Ovary (tissue), 9 donors: Measurements from ENCODE around the gene EVL. TPM values are rescaled to one million over a fixed set of nuclear protein-coding genes. Genes with fewer than 3 reads are reported as not detected.

Experiments
- DNase-seq, 5 donors: peaks; one replicate each; pipeline ENCODE4 v3.0.0-alpha.2; 2019 to 2020
- H3K27ac ChIP-seq, 2 donors: fragments of 200-600 bp; one replicate each; pipeline versions ENCODE4 v1.5.1 to v1.8.0; 2019 to 2022
- H3K27me3 ChIP-seq: fragments of 200-600 bp; one replicate; pipeline ENCODE4 v1.8.0; 2022
- H3K36me3 ChIP-seq: fragments of 200-600 bp; sonication (generic); one replicate; pipeline ENCODE4 v1.5.1; 2019
- H3K4me1 ChIP-seq: one replicate; pipeline ENCODE4 v1.8.1; 2013; ENCODE audit warnings: mild to moderate bottlenecking, moderate library complexity; ENCODE audit not compliant: insufficient read depth
- H3K4me3 ChIP-seq: fragments of 200-600 bp; sonication (generic); one replicate; pipeline ENCODE4 v1.5.1; 2017
- H3K9me3 ChIP-seq, 2 donors: fragments of 200-600 bp in 1 of 2; sonication (generic) in 1 of 2; one replicate each; pipeline versions ENCODE4 v1.5.1 to v1.8.1; 2013 to 2019; ENCODE audit warnings: mild to moderate bottlenecking in 1 of 2, moderate library complexity in 1 of 2
- EP300 ChIP-seq: sonication (generic); formaldehyde crosslinking; IDR thresholded peaks from one replicate; pipeline ENCODE4 v1.6.1; 2017; ENCODE audit warnings: antibody characterized with exemption
- POLR2A ChIP-seq: fragments of 450-650 bp; IDR thresholded peaks from one replicate; pipeline ENCODE4 v1.6.1; 2017; ENCODE audit warnings: antibody characterized with exemption, mild to moderate bottlenecking, moderate library complexity
- WGBS, 3 donors: extraction: QIAGEN DNeasy Blood & Tissue Kit in 1 of 3; methylation state at CpG; one replicate each; pipeline versions ENCODE4 v1.1.5 to v1.1.7; 2013 to 2017; 5-methylcytosine and 5-hydroxymethylcytosine counted together
- intact Hi-C, 4 donors: fragments of 100-400 bp; cut with DNase I; formaldehyde crosslinking; loops; one replicate each; pipeline versions ENCODE4 v1.11.0 to v1.15.1; 2022 to 2023
- polyA plus RNA-seq, 2 donors: library from polyadenylated mRNA; stranded (reverse); fragments of 200-250 nt in 1 of 2; fragments of 350-450 nt in 1 of 2; fragmentation: Illumina TruSeq in 1 of 2; extraction: RNeasy Lipid Tissue Mini Kit (QIAGEN cat#74804) in 1 of 2; gene quantifications; one replicate each; pipeline ENCODE4 v1.2.3, GENCODE V29; 2013 to 2014
- total RNA-seq, 7 donors: library from RNA; depleted of rRNA in 2 of 7; stranded (reverse); fragments of >200 nt in 2 of 7; fragmentation: NEBNext Ultra II Directional in 3 of 7; extraction: Animal tissue kit (Norgen Biotek cat#: 25700) in 3 of 7; gene quantifications; one replicate each; pipeline versions ENCODE4 v1.1.0 to v1.2.4, GENCODE V29; 2016 to 2023
- TF ChIP-seq, protein P1 (sequence below), 3 donors: fragments of 450-650 bp in 2 of 3; fragments of 200-600 bp in 1 of 3; IDR thresholded peaks; one replicate each; pipeline versions ENCODE4 v1.5.1 to v1.8.0; 2016 to 2022; ENCODE audit warnings: antibody characterized with exemption in 3 of 3, mild to moderate bottlenecking in 1 of 3
- donor health status: DM: no; HTN: no; CAD: no; lungs with moderate emphysema.
- donor health status: DM: no; HTN: no; CAD: no.
- donor health status: Bipolar disorder and iron deficiency.
- donor health status: DM: yes; HTN: yes; CAD: no.
- donor health status: DM: no; HTN: no; CAD: no.
- donor health status: DM: yes; HTN: yes; CAD: no.

Gene EVL
- total and polyA plus RNA-seq, 9 donors, result 41.0 to 105 (median 66.1) TPM

- intact Hi-C loops, result no loop called here
- WGBS, 3 donors, result 63 to 74% (median 67%) methylated on average over 23 to 28 of the region's 28 CpGs
Measured at GRCh38 chr14:100147691-100148464, 82.7 kb downstream of the EVL start.

DNA sequence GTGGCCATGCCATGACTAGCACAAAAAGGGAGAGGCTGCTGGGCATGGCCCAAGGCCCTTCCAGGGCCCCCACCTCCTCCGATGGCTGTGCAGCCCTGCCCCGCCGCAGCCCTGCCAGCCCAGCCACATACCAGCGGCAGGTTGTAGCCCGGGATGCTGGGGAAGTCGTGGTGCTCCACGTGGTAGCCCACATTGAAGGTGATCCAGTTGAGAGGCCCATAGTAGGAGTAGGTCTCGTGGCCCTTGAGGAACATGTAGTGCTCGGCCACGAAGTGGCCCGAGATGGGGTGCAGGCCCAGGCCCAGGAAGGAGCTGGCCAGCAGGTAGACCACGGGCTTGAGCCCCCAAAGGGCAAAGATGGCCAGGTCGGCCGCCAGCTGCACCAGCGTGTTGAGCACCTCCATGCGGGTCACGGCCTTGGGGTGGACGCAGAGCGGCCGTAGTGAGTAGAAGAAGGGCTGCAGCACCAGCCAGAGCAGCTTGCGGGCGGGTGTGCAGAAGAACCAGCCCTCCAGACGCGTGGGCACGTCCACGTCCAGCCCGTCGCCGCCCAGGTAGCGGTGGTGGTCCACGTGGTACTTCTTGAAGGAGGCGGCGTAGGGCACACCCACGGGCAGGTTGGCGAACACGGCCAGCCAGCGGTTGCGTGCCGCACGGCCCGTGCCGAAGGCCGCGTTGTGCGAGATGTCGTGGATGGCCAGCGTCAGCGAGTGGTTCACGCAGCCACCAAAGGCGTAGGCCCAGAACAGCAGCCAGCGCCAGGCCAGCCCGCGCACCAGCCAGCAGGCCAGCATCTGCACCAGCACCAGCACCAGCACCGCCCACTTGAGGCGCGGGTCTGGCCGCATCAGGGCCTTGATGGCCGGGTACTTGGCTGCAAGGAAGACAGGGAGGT, 83.9 kb downstream of the EVL start:
- Histone ChIP-seq H3K4me1 (no peaks in the 10 kb centered on the region), H3K9me3 (no peaks in the 10 kb centered on the region), H3K36me3 (no peaks in the 10 kb centered on the region), H3K27ac (no peak overlapping the region), H3K27me3 (no peaks in the 10 kb centered on the region), H3K4me3 (no peak overlapping the region)
- intact Hi-C loops, result no loop called here
- TF ChIP-seq POLR2A (no peak), EP300 (no peak)
- TF ChIP-seq, protein P1, sequence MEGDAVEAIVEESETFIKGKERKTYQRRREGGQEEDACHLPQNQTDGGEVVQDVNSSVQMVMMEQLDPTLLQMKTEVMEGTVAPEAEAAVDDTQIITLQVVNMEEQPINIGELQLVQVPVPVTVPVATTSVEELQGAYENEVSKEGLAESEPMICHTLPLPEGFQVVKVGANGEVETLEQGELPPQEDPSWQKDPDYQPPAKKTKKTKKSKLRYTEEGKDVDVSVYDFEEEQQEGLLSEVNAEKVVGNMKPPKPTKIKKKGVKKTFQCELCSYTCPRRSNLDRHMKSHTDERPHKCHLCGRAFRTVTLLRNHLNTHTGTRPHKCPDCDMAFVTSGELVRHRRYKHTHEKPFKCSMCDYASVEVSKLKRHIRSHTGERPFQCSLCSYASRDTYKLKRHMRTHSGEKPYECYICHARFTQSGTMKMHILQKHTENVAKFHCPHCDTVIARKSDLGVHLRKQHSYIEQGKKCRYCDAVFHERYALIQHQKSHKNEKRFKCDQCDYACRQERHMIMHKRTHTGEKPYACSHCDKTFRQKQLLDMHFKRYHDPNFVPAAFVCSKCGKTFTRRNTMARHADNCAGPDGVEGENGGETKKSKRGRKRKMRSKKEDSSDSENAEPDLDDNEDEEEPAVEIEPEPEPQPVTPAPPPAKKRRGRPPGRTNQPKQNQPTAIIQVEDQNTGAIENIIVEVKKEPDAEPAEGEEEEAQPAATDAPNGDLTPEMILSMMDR (IDR thresholded peaks at IDR 0.05), result no peak
- no peak for DNase-seq
- 86 to 90% (median 89%) methylated on average over 56 to 58 of the region's 58 CpGs for WGBS, 3 donors

More at GRCh38 chr14:100147691-100148464, 82.7 kb downstream of the EVL start:
- H3K27ac ChIP-seq, result no peak overlapping the region
- TF ChIP-seq EP300 (no peak), POLR2A (no peak)
- TF ChIP-seq, protein P1 (IDR thresholded peaks at IDR 0.05), result no peak
- H3K4me3 ChIP-seq, result no peak overlapping the region
- no peaks in the 10 kb centered on the region for H3K36me3 ChIP-seq
- H3K27me3 ChIP-seq, result no peaks in the 10 kb centered on the region
- DNase-seq, result no peak
- H3K4me1 ChIP-seq, result peaks cover under 1% of the 10 kb centered on the region
- no peaks in the 10 kb centered on the region for H3K9me3 ChIP-seq

- TF ChIP-seq EP300 (no peak), POLR2A (no peak)
- TF ChIP-seq, protein P1 (IDR thresholded peaks at IDR 0.05), result no peak
- H3K4me3 ChIP-seq, result no peak overlapping the region
- WGBS, 3 donors, result 15 to 28% (median 21%) methylated on average over 19 to 21 of the region's 21 CpGs
- no peaks in the 10 kb centered on the region for H3K9me3 ChIP-seq
- no peak overlapping the region for H3K27ac ChIP-seq
- no peaks in the 10 kb centered on the region for H3K4me1 ChIP-seq
- H3K27me3 ChIP-seq, result no peaks in the 10 kb centered on the region
- intact Hi-C loops, result loop anchor here in 1 of 4 donors (10.0 kb wide), 1 partner anchor 1495 kb away; no protein-coding TSS in a partner anchor
- no peak for DNase-seq
- H3K36me3 ChIP-seq, result no peaks in the 10 kb centered on the region
Measured at GRCh38 chr14:100149851-100150611, 84.8 kb downstream of the EVL start.

GRCh38 chr14:100150932-100151587, 85.8 kb downstream of the EVL start:
- TF ChIP-seq POLR2A, result no peak
- TF ChIP-seq, protein P1 (IDR thresholded peaks at IDR 0.05), result no peak
- no peak for TF ChIP-seq EP300
- 72 to 83% (median 75%) methylated on average over 12 of the region's 12 CpGs for WGBS, 3 donors
- no peaks in the 10 kb centered on the region for H3K9me3 ChIP-seq
- no peak for DNase-seq
- H3K27me3 ChIP-seq, result no peaks in the 10 kb centered on the region
- H3K27ac ChIP-seq, result no peak overlapping the region
- H3K4me3 ChIP-seq, result no peak overlapping the region
- H3K4me1 ChIP-seq, result peaks cover 4% of the 10 kb centered on the region
- H3K36me3 ChIP-seq, result no peaks in the 10 kb centered on the region
- intact Hi-C loops, result loop anchor here in 1 of 4 donors (10.0 kb wide), 1 partner anchor 1496 kb away; no protein-coding TSS in a partner anchor
